HG02588 (cell line): ENCODE data around the gene MUC16.

Experiments
- ATAC-seq: cut with Tn5 transposase; IDR thresholded peaks from one replicate; pipeline ENCODE4 v1.9.1; 2021; ENCODE audit warnings: mild to moderate bottlenecking, moderate library complexity; ENCODE audit not compliant: unreplicated experiment

Gene MUC16

GRCh38 chr19:9010693-9011092 is 484 bp upstream of the MUC16 start:
- no peak for ATAC-seq

- no peak for ATAC-seq
Observed at GRCh38 chr19:9009431-9009830, 778 bp downstream of the MUC16 start.

- no peak for ATAC-seq
Observed at GRCh38 chr19:9008667-9009066, 1.5 kb downstream of the MUC16 start.

GRCh38 chr19:9000933-9001332 is 9.3 kb downstream of the MUC16 start:
- ATAC-seq = no peak

- no peak for ATAC-seq
Observed at GRCh38 chr19:8988204-8988603, 22.0 kb downstream of the MUC16 start.

GRCh38 chr19:8986296-8986695 is 23.9 kb downstream of the MUC16 start:
- no peak for ATAC-seq

GRCh38 chr19:8973501-8974091 is 36.6 kb downstream of the MUC16 start:
- no peak for ATAC-seq

- no peak for ATAC-seq
Observed at GRCh38 chr19:8965887-8966286, 44.3 kb downstream of the MUC16 start.
